GM18861 (cell line): Measurements from ENCODE around the gene IL4R.
"Not testable (repeated sequence)": the region's sequence is repeated elsewhere in the genome, so short reads cannot be mapped to it uniquely, and the experiment has no call there.

Experiments used
- ATAC-seq: cut with Tn5 transposase; IDR thresholded peaks from one replicate; pipeline ENCODE4 v1.9.1; 2021; ENCODE audit not compliant: unreplicated experiment

IL4R gene

GRCh38 chr16:27313422-27314160 lies at the start of gene IL4R:
Gene IL4R (plus strand): TSS chr16:27313974. CDS start chr16:27340204, 26,230 bp downstream.
- no peak for ATAC-seq

- no peak for ATAC-seq
Observed at GRCh38 chr16:27264151-27264550, 49.6 kb upstream of the IL4R start.

GRCh38 chr16:27265982-27266381 lies 47.8 kb upstream of the IL4R start:
- ATAC-seq = no peak

GRCh38 chr16:27267037-27267677 lies 46.6 kb upstream of the IL4R start:
- no peak for ATAC-seq

- ATAC-seq = peak; percentile 90
Observed at GRCh38 chr16:27268376-27269299, 45.1 kb upstream of the IL4R start, which contains the start of gene NSMCE1. Gene NSMCE1 (minus strand): TSS chr16:27268772. CDS start chr16:27257570, 11,202 bp downstream.

GRCh38 chr16:27269300-27270150 lies 44.2 kb upstream of the IL4R start:
- ATAC-seq = no peak

- ATAC-seq = no peak
Observed at GRCh38 chr16:27270349-27270748, 43.4 kb upstream of the IL4R start.

- ATAC-seq = no peak
Observed at GRCh38 chr16:27272076-27272475, 41.7 kb upstream of the IL4R start.

GRCh38 chr16:27272697-27273096 lies 41.1 kb upstream of the IL4R start:
- not testable (repeated sequence) for ATAC-seq

GRCh38 chr16:27273330-27273669 lies 40.5 kb upstream of the IL4R start:
- ATAC-seq = no peak

GRCh38 chr16:27273670-27274423 lies 39.9 kb upstream of the IL4R start:
- ATAC-seq = peak; percentile 57

- ATAC-seq = peak; percentile 30
Observed at GRCh38 chr16:27274424-27274874, 39.3 kb upstream of the IL4R start.

- ATAC-seq = no peak
Observed at GRCh38 chr16:27275394-27275793, 38.4 kb upstream of the IL4R start.

GRCh38 chr16:27281243-27281642 lies 32.5 kb upstream of the IL4R start:
- ATAC-seq = no peak

- ATAC-seq = no peak
Observed at GRCh38 chr16:27284865-27285675, 28.7 kb upstream of the IL4R start.

GRCh38 chr16:27285676-27286196 lies 28.0 kb upstream of the IL4R start:
- no peak for ATAC-seq

- no peak for ATAC-seq
Observed at GRCh38 chr16:27286451-27286850, 27.3 kb upstream of the IL4R start.

GRCh38 chr16:27287051-27287811 lies 26.5 kb upstream of the IL4R start:
- ATAC-seq = no peak
